GM19035 (cell line): ENCODE measurements around the gene AP2A2.

Experiments
- ATAC-seq: cut with Tn5 transposase; IDR thresholded peaks from one replicate; pipeline ENCODE4 v1.9.1; 2021; ENCODE audit not compliant: unreplicated experiment

Gene AP2A2

DNA sequence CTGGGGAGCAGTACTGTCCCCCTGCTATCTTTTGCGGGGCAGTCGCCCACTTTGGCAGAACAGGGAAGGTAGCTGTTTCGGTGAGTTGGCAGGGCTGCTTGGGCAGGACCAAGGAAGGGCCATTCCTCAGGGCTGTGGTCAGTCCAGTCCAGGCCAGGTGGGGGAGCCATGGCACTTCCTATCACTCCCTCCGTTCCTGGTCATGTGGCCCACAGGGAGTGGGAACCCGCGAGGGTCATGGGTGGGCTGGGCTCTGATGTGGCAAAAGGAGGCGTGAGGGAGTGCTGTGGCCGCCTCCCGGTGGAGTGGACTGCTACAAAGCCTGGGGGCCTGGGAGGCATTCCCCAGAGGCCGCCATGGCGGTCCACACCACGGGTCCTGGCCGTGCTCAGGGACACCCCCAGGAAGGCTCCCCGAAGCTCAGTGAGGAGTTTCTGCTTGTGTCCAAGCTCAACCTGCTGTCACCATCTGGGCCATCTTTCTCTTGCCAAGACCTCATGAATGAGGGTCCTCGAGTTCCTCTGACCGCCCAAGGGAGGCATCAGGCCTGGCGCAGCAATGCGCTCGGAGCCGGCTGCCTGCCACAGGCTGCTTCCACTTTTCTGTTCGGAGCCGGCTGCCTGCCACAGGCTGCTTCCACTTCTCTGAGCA lies 27.0 kb upstream of the AP2A2 start:
- no peak for ATAC-seq

DNA sequence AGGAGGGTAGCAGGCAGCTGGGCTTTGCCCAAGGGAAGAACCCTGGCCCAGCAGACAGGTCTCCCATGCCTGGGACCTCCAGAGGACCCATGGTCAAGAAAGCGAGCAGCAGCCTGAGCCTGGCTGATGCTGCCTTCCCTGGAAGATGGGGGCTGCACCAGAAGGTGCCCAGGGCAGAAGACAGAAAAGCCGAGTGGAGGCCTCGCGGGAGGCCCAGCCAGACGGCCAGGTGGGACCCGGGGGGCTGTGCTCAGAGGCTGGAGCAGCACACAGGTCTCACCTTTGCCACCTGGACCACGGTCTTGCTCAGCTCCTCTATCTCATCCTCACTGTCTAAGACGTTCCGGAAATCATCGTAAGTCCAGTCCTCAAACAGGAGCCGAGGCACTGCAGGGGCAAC lies 25.9 kb upstream of the AP2A2 start:
- ATAC-seq, result no peak

DNA sequence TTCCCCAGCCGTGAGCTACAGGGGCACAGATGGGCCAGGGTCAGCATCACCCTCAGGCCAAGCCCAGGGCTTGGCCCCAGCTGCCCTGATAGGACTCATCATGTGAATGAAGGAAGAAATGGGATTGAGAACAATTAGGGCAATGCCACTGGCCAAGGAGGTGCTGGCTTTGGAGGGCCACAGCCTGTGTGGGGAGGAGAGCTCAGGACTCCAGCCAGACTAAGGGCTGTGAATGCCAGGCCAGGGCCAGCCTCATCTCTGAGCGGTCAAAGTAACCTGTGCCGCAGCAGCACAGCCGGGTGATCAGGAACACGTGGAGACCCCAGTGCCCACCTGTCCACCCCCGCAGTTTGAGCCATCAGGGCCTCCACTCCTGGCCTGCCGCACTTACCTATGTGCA lies 25.1 kb upstream of the AP2A2 start:
- no peak for ATAC-seq

GRCh38 chr11:901452-902061 lies 24.1 kb upstream of the AP2A2 start:
- no peak for ATAC-seq

- no peak for ATAC-seq
Measured at GRCh38 chr11:904380-904779, 21.3 kb upstream of the AP2A2 start.

GRCh38 chr11:905952-906351 lies 19.7 kb upstream of the AP2A2 start:
- no peak for ATAC-seq

DNA sequence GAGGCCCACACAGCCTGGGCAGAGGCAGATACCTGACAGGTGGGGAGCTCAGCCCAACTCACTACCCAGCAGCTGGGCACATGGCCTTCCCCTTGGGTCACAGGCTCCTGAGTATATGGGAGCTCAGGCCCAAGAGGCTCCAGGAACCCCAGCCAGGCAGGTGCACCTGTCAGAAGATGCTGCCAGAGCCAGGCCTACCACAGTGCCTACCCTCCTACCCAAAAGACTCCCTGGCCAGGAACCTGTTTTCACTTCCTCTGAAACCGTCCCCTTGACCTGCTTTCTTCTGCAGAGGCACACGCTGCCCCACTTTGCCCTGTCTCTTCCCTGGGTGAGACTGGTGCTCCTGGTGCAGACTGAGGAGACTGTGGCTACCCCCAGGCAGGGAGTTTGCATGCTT lies 18.0 kb upstream of the AP2A2 start:
- no peak for ATAC-seq

DNA sequence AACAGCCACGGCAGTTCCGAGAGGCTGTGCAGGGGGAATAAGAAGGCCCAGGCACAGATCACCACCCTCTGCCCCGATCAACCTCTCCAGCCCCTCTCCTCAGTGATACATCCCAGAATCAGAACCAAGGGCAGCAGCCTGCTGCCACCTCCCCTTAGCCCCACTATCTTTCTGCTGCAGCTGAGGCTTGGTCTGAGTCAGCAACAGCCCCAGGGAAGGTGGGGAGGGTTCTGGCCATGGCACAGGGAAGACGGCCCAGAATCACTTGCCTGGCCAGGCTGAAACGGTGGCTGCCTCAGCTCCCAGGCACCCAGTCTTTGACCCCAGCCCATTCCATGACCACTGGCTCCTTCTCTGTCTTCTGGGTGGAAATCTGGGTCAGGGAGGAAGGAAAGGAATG lies 17.4 kb upstream of the AP2A2 start:
- ATAC-seq, result no peak

DNA sequence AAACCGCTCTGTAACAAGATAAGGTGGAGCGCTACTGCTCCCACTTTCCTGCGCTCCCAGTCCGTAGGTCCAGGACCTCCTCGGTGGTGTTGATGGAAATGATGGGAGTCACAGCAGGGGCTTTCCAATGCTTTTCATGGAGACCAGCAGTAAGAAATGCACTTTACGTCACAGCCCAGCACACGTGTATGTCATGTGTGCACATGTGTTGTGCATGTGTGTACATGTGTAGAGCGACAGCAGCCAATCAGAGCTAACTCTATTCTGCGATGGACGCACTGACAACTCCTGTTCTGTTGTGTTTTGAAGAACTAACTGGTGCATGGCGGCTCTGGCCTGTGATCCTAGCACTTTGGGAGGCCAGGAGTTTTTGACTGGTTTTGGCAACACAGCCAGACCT lies 16.3 kb upstream of the AP2A2 start:
- ATAC-seq, result no peak

DNA sequence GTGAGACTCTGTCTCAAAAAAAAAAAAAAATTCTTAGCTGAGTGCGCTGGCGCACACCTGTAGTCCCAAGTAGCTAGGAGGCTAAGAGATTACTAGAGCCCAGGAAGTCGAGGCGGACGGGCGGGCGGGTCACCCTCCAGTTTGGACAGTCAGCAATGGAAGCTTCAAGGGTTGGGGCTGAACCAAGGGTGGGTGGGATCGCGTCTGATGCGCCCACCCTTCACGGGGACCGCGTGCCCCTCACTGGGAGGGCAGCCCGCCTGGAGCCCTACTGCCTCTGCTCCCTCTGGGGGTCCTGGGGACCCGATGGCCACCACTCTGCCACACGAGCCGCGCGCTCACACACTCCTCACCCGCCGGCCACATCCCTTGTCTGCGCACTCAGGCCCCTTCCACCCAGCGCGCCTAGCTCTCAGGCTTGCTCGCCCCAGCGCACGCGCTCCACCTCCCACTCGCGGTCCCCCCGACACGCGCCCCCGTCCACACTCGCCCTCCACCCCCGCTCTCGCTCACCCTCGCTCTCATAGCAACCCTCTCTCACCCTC lies 15.6 kb upstream of the AP2A2 start:
- ATAC-seq, result no peak

DNA sequence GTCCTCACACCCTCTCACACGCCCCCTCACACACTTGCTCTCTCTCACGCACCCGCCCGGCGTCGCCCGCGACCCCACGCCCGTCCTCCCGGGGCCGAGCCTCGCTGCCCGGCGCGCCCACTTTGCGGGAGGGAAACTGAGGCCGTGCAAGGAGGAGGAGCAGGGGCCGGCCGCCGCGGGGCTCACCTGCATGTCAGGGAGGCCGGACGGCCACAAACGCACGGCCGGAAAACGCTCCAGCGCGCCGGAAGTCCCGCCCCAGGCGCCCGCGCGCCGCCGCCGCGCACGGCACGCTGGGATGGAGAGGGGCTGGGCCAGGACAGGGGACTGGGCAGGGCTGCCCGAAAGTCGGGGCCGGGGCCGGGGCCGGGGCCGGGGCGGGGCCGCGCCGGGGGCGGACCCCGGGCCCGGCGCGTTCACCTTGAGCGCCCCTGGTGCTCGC lies 15.1 kb upstream of the AP2A2 start, which contains the start of gene CHID1:
Gene CHID1, minus strand, starts transcription at position 222 of the 442 bp plus-strand sequence. CDS start 5,994 bp downstream, outside the sequence.
- ATAC-seq, result peak; percentile 89

DNA sequence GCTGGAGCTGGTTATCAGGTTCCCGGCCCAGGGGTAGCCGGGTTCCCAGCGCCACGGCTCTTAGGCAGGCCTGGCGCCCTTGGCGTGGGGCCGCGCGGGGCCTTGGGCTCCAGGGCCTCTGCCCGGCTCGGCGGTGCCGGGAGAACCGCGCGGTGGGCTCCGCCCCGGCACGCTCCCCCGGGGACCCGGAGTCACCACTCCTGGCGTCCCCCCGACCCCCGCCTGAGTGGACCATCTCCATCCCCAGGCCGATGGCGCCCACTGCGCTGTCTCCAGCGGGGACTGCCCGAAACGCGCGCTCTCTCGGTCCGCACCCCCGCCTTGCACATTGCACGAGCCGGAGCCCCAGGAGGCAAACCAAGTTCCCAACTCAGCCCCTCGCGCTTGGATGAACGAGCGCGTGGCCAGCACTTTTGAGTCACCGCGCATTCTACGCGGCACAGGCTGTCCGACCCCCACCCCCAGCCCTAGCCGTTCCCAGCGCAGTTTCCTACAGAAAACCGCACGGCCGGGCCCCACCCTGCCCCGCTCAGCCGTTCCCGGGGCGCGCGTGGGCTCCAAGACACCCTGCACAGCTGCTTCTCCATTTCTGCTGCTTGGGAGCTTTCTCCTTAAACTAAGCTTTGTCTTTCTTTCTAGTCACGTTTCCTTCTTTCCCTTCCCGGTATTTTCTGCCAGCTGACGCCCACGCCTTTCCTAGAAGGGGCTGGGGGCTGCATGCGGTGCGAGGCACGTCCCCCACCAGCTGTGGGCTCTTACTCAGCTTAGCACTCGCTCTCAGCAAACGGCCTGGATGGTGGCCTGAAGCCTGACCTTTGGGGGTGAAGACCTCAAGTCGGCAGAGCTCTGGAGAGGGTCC lies 14.4 kb upstream of the AP2A2 start:
- ATAC-seq, result peak; percentile 31

DNA sequence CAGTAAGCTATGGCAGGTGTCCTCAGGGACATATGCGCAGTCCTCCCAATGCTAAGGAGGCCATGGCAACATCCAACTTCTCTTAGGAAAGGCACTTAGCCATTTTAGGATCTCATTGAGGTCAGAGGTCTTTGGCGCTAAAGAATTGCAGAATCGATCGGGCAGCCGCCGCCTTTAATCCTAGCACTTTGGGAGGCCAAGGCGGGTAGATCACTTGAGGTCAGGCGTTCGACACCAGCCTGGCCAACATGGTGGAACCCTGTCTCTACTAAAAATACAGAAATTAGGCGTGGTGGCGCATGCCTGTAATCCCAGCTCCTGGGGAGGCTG lies 13.8 kb upstream of the AP2A2 start:
- no peak for ATAC-seq

- ATAC-seq, result no peak
Measured at GRCh38 chr11:912266-912665, 13.4 kb upstream of the AP2A2 start.

DNA sequence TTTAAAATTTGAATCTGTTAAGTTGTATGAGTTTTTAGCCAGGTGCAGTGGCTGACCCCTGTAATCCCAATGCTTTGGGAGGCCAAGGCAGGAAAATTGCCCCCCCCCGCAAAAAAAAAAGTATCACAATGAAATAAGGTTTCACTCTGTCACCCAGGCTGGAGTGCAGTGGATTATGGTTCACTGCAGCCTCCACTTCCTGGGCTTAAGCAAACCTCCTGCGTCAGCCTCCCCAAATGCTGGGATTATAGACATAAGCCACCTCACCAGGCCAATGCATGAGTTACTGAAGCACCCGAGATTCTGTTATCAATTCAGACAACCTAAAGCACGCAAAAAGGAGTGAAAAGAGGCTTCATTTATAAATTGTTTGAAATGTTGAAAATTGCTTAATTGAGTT lies 12.6 kb upstream of the AP2A2 start:
- no peak for ATAC-seq

- no peak for ATAC-seq
Measured at GRCh38 chr11:914204-914603, 11.5 kb upstream of the AP2A2 start.

- no peak for ATAC-seq
Measured at GRCh38 chr11:914747-915501, 10.7 kb upstream of the AP2A2 start.

DNA sequence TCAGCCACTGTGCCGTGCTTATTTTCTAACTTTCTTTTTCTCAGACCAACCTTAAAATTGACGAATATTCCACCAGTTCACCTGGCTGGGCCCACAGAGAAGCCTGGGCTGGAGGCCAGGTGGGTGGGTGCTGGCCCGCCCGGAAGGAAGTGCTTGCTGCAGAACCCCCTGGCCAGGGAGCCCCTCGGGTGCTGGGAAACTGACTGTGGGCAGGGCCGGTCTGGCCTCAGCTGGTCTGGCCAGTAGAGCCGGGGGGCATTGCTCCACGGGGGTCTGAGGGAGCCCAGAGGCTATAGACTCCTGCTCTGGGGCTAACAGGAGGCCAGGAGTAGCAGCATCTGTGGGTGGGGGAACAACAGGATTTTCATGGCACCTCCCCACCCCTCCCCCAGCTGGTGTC lies 8.2 kb upstream of the AP2A2 start:
- no peak for ATAC-seq

GRCh38 chr11:921921-922678 lies 3.6 kb upstream of the AP2A2 start:
- ATAC-seq, result no peak

DNA sequence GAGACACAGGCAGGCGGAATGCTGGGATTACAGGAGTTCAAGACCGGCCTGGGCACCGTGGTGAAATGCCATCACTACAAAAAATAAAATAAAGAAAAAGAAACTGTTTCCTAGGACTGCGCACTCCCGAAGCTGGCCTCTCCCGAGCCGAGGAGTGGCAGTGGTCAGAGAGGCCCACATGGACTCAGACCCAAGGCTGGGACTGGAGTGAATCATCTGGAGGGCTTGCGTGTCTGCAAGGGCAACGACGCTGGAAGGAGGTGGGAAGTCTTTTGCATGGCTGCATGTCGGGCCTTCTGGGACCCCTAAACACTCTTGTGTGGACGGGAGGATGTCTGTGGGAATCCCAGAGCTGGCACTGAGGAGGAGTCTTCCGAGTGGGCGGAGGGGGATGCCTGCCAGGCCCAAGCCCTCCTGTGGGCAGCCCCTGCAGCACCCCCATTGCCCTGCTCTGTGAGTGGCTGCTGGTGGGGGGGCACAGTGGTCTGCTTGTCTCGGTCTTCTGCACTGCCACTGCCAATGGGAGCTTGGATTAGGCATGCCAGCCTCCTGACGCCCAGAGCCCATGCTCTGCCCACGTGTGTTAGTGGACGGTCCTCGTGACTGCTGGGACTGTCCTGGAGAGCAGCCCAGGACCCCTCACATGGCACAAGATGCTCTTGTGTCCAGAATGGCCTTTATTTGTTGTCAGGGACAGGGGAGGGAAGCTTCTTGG lies 1.8 kb upstream of the AP2A2 start:
- no peak for ATAC-seq
